HG03108 (cell line): ENCODE data around the gene CST9L.
"Not testable (repeated sequence)": the region's sequence is repeated elsewhere in the genome, so short reads cannot be mapped to it uniquely, and the experiment has no call there.

Experiments used
- ATAC-seq: cut with Tn5 transposase; IDR thresholded peaks from one replicate; pipeline ENCODE4 v1.9.1; 2021; ENCODE audit warnings: moderate library complexity; ENCODE audit not compliant: unreplicated experiment

The CST9L gene

DNA sequence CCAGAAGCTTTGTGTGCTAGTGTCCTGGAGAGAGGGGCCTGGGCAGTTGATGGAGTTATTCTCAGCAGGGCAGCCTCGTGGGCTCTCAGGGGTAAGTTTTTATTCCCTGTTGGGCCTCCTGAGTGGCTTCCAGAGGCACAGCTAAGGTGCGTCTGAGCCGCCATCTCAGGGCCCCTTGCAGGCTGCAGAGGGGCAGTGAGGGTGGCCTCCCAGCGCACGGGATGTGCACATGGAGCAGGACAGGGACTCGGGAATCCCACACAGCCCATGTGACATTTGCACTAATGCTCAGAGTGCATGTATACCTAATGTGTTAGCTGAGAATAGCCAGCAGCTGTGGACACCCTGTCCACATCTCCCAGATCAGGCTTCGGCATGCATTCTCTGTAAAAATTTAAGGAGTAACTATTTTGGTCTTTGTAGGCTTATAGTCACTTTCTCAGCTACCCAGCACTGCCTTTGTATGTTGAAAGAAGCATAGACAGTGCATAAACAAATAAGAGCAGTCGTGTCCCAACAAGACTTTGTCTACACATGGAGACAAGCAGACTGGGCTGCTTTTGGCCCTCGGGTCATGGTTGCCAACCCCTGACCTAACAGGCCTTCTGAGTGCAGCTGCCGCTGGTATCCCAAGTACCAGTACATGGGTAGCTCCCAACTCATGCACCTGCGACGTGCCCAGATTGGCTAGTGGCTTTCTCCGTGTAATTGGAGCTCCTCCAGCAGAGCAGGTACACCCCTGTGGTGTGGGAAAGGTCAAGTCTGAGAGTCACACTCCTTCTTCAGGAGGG, 18.6 kb upstream of the CST9L start:
- no peak for ATAC-seq

DNA sequence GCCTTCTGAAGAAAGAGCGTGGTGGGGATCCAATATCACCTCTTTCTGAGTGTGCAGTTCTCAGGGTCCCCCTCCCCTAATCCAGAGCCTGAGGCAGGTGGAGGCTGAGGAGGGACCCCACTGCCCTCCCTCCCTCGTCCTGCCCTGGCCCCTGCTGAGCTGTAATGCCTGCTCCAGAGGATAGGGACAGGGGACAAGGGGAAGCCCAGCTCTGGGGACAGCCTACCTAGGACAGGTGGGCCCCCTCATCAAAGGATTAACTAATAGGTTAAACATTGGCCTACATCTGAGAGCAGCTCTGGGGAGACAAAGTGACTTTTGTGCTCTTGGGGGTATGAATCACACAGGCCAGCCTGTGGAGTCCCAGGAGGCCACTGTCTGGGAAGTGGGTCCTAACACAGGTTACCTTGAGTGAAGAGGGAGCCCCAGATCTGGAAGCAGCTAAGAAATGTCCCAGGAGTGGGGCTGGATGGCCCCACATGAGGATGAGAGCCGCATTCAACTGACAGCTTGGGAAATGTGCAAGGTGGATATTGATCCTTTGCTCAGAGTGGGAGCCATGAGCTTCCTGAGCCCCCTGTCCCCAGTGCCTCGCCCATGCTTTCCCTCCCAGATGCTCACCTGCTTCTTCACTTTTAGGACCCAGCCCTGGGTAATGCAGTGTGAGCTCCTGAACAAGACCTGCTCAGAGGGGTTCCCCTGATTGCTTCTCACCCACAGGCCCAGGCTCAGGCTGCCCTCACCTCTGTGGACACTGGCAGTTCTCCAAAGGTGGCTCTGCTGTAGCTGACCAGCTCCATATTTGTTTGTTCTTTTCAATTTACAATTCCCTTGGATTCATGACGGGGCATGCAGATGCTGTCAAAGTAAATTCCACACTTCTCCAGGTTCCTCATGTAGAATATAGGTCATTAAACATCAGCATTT, 17.8 kb upstream of the CST9L start:
- no peak for ATAC-seq

DNA sequence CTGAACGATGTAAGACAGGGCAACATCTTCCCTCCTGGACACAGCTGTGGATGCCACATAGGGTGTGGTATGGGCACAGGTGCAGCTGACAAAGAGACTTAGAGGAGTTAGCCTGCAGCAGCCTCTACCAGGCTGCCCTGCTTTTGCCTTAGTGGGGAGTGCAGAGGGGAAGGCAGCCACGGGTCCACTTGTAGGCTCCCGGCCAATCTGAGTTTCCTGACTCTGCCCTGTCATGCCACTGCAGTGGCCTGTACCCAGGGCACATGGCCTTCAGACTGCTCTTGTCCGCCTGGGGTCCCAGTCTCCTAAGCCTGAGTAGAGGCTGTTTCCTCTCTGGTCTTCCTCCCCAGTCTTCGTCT, 17.1 kb upstream of the CST9L start:
- no peak for ATAC-seq

- ATAC-seq: no peak
Measured at GRCh38 chr20:23584434-23585199, 16.3 kb upstream of the CST9L start.

- ATAC-seq: no peak
Measured at GRCh38 chr20:23583526-23583925, 15.2 kb upstream of the CST9L start.

DNA sequence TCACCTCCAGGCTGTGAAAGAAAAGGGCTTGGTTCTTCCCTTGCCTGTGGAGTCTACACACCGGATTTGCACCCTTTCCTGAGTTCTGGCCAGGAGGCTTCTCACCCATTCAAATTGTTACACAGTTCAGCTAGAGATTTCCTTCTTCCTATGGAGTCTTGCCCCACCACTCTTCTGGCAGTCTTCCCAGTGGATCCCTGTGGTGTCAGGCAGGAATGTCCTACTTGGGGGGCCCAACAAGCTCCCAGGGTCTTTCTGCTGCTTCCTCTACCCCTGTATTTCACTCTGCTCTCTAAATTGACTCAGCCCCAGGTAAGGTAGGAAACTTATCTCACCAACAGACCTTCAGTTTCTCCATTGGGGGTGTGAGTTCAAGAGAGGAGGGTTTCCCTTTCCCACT, 14.0 kb upstream of the CST9L start:
- no peak for ATAC-seq

DNA sequence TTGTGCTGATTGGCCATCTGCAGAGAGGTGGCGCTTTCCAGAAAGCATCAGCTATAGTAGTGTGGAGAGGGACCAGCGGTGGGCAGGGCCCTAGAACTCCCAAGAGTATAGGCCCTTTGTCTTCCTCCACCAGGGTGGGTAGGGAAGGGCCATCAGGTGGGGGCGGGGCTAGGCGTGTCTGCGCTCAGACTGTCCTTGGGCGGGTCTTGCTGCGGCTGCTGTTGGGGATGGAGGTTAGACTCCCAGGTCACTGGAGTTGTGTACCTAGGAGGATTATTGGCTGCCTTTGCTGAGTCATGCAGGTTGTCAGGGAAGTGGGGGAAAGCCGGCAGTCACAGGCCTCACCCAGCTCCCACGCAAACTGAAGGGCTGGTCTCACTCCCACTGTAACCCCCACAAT, 13.5 kb upstream of the CST9L start:
- ATAC-seq: not testable (repeated sequence)

GRCh38 chr20:23574977-23575376, 6.7 kb upstream of the CST9L start:
- no peak for ATAC-seq

DNA sequence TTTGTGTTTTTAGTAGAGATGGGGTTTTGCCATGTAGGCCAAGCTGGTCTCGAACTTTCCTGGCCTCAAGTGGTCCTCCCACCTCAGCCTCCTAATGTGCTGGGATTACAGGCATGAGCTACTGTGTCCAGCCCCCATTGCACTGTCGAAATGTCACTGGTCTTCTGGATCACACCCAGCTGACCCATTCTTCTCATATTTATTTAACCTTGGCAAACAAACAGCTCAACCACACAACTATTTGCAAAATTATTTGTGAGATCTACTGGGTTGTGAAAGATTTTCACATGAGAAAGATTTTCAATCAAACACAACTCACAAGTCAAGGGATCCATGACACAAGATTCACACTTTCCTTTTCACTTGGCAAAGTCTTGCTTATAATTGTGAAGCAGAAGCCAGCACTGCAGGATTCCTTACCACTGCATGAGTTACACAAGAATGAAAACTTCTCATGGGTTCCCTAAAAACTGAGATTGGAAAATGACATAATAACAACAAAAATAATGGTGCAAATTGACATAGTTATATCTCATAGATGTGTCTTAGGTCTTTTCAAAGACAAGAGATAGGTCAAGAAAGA, 2.0 kb upstream of the CST9L start:
- no peak for ATAC-seq

DNA sequence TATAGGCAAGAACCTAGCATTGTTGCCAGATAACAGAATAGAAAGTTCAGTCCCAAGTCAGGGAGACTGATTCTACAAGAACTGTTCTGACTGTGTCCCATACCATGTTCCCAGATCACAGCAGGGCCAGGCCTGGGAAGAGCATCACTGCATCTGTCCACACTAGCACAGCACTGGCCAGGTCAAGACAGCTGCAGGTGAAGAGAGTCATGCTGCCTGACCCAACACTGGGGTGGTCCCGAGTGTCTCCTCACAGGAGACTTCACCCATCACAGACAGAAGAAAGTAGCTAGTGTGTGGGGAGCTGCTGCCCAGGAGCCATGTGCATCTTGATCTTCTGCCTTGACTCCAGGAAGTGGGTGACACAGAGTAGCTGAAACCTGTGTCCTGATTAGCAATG, 1.3 kb upstream of the CST9L start:
- ATAC-seq: no peak

DNA sequence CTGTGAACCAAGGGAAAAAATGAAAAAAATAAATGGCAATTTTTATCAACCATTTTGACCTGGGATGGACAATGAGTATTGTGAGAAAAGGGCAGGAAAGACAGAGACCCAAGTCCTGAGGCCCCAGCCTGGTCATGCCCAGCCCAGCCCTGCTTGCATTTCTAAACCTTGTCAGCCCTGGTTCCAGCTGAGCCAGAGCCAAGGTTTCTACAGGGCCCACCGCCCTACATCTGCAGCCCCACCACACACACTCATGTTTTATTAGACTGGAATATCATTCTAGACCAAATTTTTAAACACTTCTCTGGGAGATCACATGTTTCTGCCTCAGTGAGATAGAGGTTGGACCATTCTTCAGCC, 667 bp upstream of the CST9L start:
- ATAC-seq: no peak

DNA sequence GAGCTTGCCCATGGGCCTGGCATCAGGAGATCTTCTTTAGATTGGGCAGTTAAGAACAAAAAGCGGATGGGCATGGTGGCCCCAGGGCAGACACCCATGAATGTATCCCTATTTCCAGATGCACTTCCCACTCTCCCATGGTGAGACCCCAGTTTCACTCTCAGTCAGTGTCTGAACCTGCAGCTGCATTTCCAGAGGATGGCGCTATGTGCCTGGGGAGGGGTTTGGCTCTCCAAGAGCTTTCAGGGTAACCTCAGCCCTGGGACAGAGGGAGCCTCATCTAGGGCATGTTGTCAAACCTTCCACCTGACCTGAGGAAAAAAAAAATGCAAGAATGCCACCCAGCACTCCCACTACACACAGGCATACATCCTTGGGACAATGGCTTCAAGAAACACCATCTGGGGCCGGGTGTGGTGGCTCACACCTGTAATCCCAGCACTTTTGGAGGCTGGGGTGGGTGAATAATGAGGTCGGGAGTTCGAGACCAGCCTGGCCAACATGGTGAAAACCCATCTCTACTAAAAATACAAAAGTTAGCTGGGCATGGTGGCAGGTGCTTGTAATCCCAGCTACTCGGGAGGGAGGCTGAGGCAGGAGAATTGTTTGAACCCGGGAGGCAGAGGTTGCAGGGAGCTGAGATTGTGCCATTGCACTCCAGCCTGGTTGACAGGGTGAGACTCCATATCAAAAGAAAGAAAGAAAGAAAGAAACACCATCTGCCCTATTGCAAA, 1.9 kb downstream of the CST9L start:
- ATAC-seq: no peak

DNA sequence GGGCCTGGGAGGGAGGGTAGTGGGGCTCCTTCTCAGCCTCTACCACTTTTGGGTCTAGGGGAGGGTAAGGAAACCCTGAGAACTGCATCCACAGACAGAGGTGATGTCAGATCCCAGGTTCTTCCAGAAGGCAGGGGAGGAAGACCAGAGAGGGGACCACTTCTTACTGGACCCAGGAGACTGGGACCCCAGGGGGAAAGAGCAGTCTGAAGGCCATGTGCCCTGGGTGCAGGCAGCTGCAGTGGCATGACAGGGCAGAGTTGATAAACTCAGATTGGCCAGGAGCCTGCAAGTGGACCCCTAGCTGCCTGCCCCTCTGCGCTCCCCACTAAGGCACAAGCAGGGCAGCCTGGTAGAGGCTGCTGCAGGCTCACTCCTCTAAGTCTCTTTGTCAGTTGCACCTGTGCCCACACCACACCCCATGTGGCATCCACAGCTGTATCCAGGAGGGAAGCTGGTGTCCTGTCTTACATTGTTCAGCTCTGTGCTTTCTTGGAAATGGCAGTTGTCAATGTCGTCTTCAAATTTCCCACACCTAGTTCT, 2.7 kb downstream of the CST9L start:
- ATAC-seq: no peak

- no peak for ATAC-seq
Measured at GRCh38 chr20:23564927-23565326, 3.4 kb downstream of the CST9L start.

DNA sequence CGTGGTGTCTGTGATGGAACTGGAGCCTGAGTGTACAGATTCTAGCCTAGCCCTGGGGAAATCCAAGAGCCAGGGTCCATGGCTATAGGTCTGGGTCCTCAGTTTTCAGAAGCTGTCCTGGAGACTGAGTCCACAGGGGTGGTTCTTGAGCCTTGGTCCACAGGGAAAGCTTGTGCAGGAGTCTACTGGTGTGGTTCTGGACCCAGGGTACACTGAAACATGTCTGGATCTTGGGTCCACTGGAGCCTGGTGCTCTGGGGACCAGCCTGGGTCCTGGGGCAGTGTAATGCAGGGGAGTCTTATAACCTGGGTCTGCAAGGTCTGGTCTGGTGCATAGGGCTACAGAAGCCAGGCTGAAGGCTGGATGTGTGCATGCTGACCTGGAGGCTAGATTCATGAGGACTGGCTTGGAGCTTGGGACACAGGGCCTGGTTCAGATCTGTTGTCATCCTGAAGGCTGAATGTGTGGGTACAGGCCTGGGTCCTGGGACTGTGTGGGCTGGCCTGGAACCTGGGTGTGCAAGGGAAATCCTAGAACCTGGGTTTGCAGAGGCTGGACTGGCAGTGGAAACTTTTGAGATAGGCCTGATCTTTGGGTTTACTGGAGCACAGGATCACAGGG, 5.5 kb downstream of the CST9L start:
- ATAC-seq: no peak

- ATAC-seq: no peak
Measured at GRCh38 chr20:23554401-23554800, 13.9 kb downstream of the CST9L start.

DNA sequence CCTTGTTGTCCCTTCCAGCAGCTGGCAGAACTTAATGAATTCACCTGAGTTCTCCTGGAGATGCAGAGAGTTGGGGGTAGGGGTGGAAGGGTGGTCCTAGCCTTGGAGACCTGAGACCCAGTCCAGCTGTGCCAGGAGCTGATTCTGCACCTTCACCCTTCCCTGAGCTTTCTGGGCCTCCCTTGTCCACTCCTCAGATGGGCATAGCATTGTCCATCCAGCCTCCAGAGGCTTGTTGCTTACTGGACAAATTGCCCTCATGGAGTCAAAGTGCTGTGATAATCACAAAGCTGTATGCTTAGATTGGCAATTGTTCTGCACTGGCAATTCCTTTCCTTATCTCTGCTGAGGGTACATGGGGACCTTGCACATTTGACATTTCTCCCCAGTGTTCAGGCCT, 16.5 kb downstream of the CST9L start:
- ATAC-seq: no peak

- ATAC-seq: no peak
Measured at GRCh38 chr20:23551383-23551782, 16.9 kb downstream of the CST9L start.

GRCh38 chr20:23550227-23550626, 18.1 kb downstream of the CST9L start:
- ATAC-seq: no peak

- no peak for ATAC-seq
Measured at GRCh38 chr20:23548408-23548807, 19.9 kb downstream of the CST9L start.
